Measurements from ENCODE around the gene C5. TPM values are rescaled to one million over a fixed set of nuclear protein-coding genes. Genes with fewer than 3 reads are reported as not detected.
A peak's percentile ranks its signal among the peaks of the same experiment; 100 is the strongest.

Gene C5
- total RNA-seq, 4 donors from 2014 or later: 3.6 to 6.6 (median 4.6) TPM

GRCh38 chr9:120989065-120989464, 61.0 kb downstream of the C5 start:
- intact Hi-C loops (cut with DNase I): no loop called here
- no peak overlapping the region for H3K27ac ChIP-seq (replicated peaks in 1 of 4)
- no peak for DNase-seq (ENCODE audit: extremely low spot score)
- H3K4me1 ChIP-seq: no peaks in the 10 kb centered on the region
- H3K36me3 ChIP-seq: peaks cover 0 to 24% (median 2%) of the 10 kb centered on the region in 4 donors
- WGBS: 75% methylated on average over 4 of the region's 4 CpGs
- TF ChIP-seq POLR2A (IDR thresholded peaks at IDR 0.05; ENCODE audit: low read depth): no peak
- no peak for TF ChIP-seq POLR2AphosphoS5 (IDR thresholded peaks at IDR 0.05)
- TF ChIP-seq CTCF (IDR thresholded peaks at IDR 0.05): no peak
- no peak for TF ChIP-seq EP300 (IDR thresholded peaks at IDR 0.05)
- no peak overlapping the region for H3K4me3 ChIP-seq
- H3K9me3 ChIP-seq: no peaks in the 10 kb centered on the region
- H3K27me3 ChIP-seq: no peaks in the 10 kb centered on the region

- Histone ChIP-seq H3K27ac (replicated peaks in 1 of 4) (no peak overlapping the region), H3K4me3 (no peak overlapping the region), H3K4me1 (no peaks in the 10 kb centered on the region), H3K27me3 (no peaks in the 10 kb centered on the region), H3K36me3 (peaks cover 0 to 22% (median 2%) of the 10 kb centered on the region in 4 donors), H3K9me3 (no peaks in the 10 kb centered on the region)
- intact Hi-C loops (cut with DNase I): no loop called here
- TF ChIP-seq EP300 (IDR thresholded peaks at IDR 0.05): no peak
- TF ChIP-seq CTCF (IDR thresholded peaks at IDR 0.05): peak; percentile 43 to 60 (median 59)
- 14% methylated on average over 2 of the region's 2 CpGs for WGBS
- no peak for DNase-seq (ENCODE audit: extremely low spot score)
Observed at GRCh38 chr9:120985819-120986222, 64.3 kb downstream of the C5 start.

GRCh38 chr9:120983259-120983837, 66.7 kb downstream of the C5 start:
- no peak overlapping the region for H3K4me3 ChIP-seq
- H3K36me3 ChIP-seq: peaks cover 0 to 17% (median 2%) of the 10 kb centered on the region in 4 donors
- TF ChIP-seq CTCF (IDR thresholded peaks at IDR 0.05): no peak
- TF ChIP-seq EP300 (IDR thresholded peaks at IDR 0.05): no peak
- TF ChIP-seq POLR2AphosphoS5 (IDR thresholded peaks at IDR 0.05): no peak
- TF ChIP-seq POLR2A (IDR thresholded peaks at IDR 0.05; ENCODE audit: low read depth): no peak
- H3K27ac ChIP-seq (replicated peaks in 1 of 4): no peak overlapping the region
- no peak for DNase-seq (ENCODE audit: extremely low spot score)
- H3K4me1 ChIP-seq: no peaks in the 10 kb centered on the region
- intact Hi-C loops (cut with DNase I): loop anchor here (5.0 kb wide), 1 partner anchor 74 kb away; no protein-coding TSS in a partner anchor
- no peaks in the 10 kb centered on the region for H3K9me3 ChIP-seq
- H3K27me3 ChIP-seq: no peaks in the 10 kb centered on the region
- 94% methylated on average over 3 of the region's 3 CpGs for WGBS

- TF ChIP-seq CTCF (IDR thresholded peaks at IDR 0.05): no peak
- no peak for TF ChIP-seq POLR2A (IDR thresholded peaks at IDR 0.05; ENCODE audit: low read depth)
- WGBS: 66% methylated on average over 3 of the region's 3 CpGs
- intact Hi-C loops (cut with DNase I): loop anchor here (5.0 kb wide), 1 partner anchor 74 kb away; no protein-coding TSS in a partner anchor
Observed at GRCh38 chr9:120982836-120983235, 67.2 kb downstream of the C5 start.

GRCh38 chr9:120980951-120981350, 69.1 kb downstream of the C5 start:
- TF ChIP-seq CTCF (IDR thresholded peaks at IDR 0.05): no peak
- TF ChIP-seq EP300 (IDR thresholded peaks at IDR 0.05): no peak
- TF ChIP-seq POLR2A (IDR thresholded peaks at IDR 0.05; ENCODE audit: low read depth): no peak
- no peak for TF ChIP-seq POLR2AphosphoS5 (IDR thresholded peaks at IDR 0.05)
- no peaks in the 10 kb centered on the region for H3K4me1 ChIP-seq
- DNase-seq (ENCODE audit: extremely low spot score): no peak
- intact Hi-C loops (cut with DNase I): loop anchor here (5.0 kb wide), 1 partner anchor 76 kb away; no protein-coding TSS in a partner anchor
- H3K4me3 ChIP-seq: no peak overlapping the region
- H3K27ac ChIP-seq (replicated peaks in 1 of 4): no peak overlapping the region
- H3K36me3 ChIP-seq: peaks cover 0 to 21% (median 2%) of the 10 kb centered on the region in 4 donors
- no peaks in the 10 kb centered on the region for H3K9me3 ChIP-seq
- WGBS: 97% methylated on average over 3 of the region's 3 CpGs
- no peaks in the 10 kb centered on the region for H3K27me3 ChIP-seq

More at GRCh38 chr9:120982836-120983235, 67.2 kb downstream of the C5 start:
- no peak for DNase-seq (ENCODE audit: extremely low spot score)
- Histone ChIP-seq H3K9me3 (no peaks in the 10 kb centered on the region), H3K4me1 (no peaks in the 10 kb centered on the region), H3K4me3 (no peak overlapping the region), H3K36me3 (peaks cover 0 to 15% (median 2%) of the 10 kb centered on the region in 4 donors), H3K27ac (replicated peaks in 1 of 4) (no peak overlapping the region), H3K27me3 (no peaks in the 10 kb centered on the region)
